KMS-11 (cell line): ENCODE results near the gene SSH3.
A peak's percentile ranks its signal among the peaks of the same experiment; 100 is the strongest.
"Not testable (repeated sequence)": the region's sequence is repeated elsewhere in the genome, so short reads cannot be mapped to it uniquely, and the experiment has no call there.

Experiments
- H2AFZ ChIP-seq: fragments of 200-600 bp; sonication (generic); 2 replicates; pipeline ENCODE4 v1.6.1; 2016; ENCODE audit warnings: antibody characterized with exemption, mixed run types, low read depth
- H3K27ac ChIP-seq: fragments of 200-600 bp; sonication (generic); 2 replicates; pipeline ENCODE4 v1.6.1; 2016; ENCODE audit warnings: mild to moderate bottlenecking, mixed run types
- H3K27me3 ChIP-seq: fragments of 200-600 bp; sonication (generic); 2 replicates; pipeline ENCODE4 v1.6.1; 2017; ENCODE audit warnings: mild to moderate bottlenecking, low read depth, mixed run types, moderate library complexity; ENCODE audit not compliant: insufficient read depth
- H3K36me3 ChIP-seq: fragments of 200-600 bp; sonication (generic); 2 replicates; pipeline ENCODE4 v1.6.1; 2017; ENCODE audit warnings: mild to moderate bottlenecking, mixed run types; ENCODE audit not compliant: insufficient read depth
- H3K4me1 ChIP-seq: fragments of 200-600 bp; sonication (generic); 2 replicates; pipeline ENCODE4 v1.6.1; 2016; ENCODE audit warnings: mild to moderate bottlenecking, low read depth, mixed run types; ENCODE audit not compliant: poor library complexity, severe bottlenecking
- H3K4me2 ChIP-seq: fragments of 200-600 bp; sonication (generic); 2 replicates; pipeline ENCODE4 v1.7.0; 2016; ENCODE audit warnings: mild to moderate bottlenecking, mixed run types
- H3K4me3 ChIP-seq: fragments of 200-600 bp; sonication (generic); IDR thresholded peaks from 2 replicates; pipeline ENCODE4 v1.6.1; 2017; ENCODE audit warnings: low read depth, low read length, mixed read lengths; ENCODE audit not compliant: insufficient read depth
- H3K79me2 ChIP-seq: fragments of 200-600 bp; sonication (generic); 2 replicates; pipeline ENCODE4 v1.6.1; 2016; ENCODE audit warnings: low read depth, mixed run types; ENCODE audit not compliant: insufficient read depth
- H3K9ac ChIP-seq: fragments of 200-600 bp; sonication (generic); 2 replicates; pipeline ENCODE4 v1.6.1; 2016; ENCODE audit warnings: mild to moderate bottlenecking, mixed run types
- H4K20me1 ChIP-seq: fragments of 200-600 bp; sonication (generic); 2 replicates; pipeline ENCODE4 v1.6.1; 2016; ENCODE audit warnings: mild to moderate bottlenecking, mixed run types; ENCODE audit not compliant: insufficient read depth
- TF ChIP-seq, protein P1 (sequence below): fragments of 200-600 bp; sonication (generic); conservative IDR thresholded peaks from 2 replicates; pipeline ENCODE4 v1.6.1; 2017; ENCODE audit warnings: low read depth, mild to moderate bottlenecking, antibody characterized with exemption, low read length, moderate library complexity, mixed read lengths

SSH3 gene

GRCh38 chr11:67317205-67317887 is 14.0 kb downstream of the SSH3 start:
- H3K36me3 ChIP-seq: no peaks in the 10 kb centered on the region
- no peak overlapping the region for H3K4me3 ChIP-seq
- peak overlapping the region; percentile 97 for H2AFZ ChIP-seq
- no peaks in the 10 kb centered on the region; the same call in 1 of the 2 replicates for H3K27me3 ChIP-seq
- H3K27ac ChIP-seq: peak overlapping the region; percentile 81
- TF ChIP-seq, protein P1, sequence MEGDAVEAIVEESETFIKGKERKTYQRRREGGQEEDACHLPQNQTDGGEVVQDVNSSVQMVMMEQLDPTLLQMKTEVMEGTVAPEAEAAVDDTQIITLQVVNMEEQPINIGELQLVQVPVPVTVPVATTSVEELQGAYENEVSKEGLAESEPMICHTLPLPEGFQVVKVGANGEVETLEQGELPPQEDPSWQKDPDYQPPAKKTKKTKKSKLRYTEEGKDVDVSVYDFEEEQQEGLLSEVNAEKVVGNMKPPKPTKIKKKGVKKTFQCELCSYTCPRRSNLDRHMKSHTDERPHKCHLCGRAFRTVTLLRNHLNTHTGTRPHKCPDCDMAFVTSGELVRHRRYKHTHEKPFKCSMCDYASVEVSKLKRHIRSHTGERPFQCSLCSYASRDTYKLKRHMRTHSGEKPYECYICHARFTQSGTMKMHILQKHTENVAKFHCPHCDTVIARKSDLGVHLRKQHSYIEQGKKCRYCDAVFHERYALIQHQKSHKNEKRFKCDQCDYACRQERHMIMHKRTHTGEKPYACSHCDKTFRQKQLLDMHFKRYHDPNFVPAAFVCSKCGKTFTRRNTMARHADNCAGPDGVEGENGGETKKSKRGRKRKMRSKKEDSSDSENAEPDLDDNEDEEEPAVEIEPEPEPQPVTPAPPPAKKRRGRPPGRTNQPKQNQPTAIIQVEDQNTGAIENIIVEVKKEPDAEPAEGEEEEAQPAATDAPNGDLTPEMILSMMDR: peak; percentile 83
- no peaks in the 10 kb centered on the region for H3K79me2 ChIP-seq
- peaks cover 21% of the 10 kb centered on the region for H3K4me1 ChIP-seq
- H3K4me2 ChIP-seq: peak overlapping the region; percentile 96
- H4K20me1 ChIP-seq: no peaks in the 10 kb centered on the region
- peak overlapping the region; percentile 60 for H3K9ac ChIP-seq

GRCh38 chr11:67317888-67318555 is 14.7 kb downstream of the SSH3 start:
- Histone ChIP-seq H3K4me2 (peak overlapping the region; percentile 87), H3K4me1 (peaks cover 21% of the 10 kb centered on the region), H3K27me3 (no peaks in the 10 kb centered on the region; the same call in 1 of the 2 replicates), H3K79me2 (no peaks in the 10 kb centered on the region), H3K9ac (peak overlapping the region; percentile 60; the same call in 1 of the 2 replicates), H4K20me1 (no peaks in the 10 kb centered on the region), H3K4me3 (no peak overlapping the region), H3K27ac (peak overlapping the region; percentile 81), H3K36me3 (no peaks in the 10 kb centered on the region), H2AFZ (peak overlapping the region; percentile 97)
- TF ChIP-seq, protein P1: no peak

DNA sequence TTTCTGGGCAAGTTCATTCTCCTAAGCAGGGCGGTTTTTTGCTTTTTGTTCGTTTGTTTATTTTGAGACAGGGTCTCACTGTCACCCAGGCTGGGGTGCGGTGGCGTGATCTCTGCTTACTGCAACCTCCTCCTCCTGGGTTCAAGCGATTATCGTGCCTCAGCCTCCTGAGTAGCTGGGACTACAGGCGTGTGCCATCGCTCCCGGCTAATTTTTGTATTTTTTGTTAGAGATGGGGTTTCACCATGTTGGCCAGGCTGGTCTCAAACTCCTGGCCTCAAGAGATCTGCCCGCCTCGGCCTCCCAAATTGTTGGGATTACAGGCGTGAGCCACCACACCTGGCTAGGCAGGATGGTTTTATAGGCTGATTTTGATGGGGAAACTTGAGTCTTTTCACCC is 15.5 kb downstream of the SSH3 start:
- H3K9ac ChIP-seq, H3K27ac ChIP-seq, H3K27me3 ChIP-seq, H3K36me3 ChIP-seq, H4K20me1 ChIP-seq, H3K79me2 ChIP-seq, H3K4me3 ChIP-seq, H2AFZ ChIP-seq: not testable (repeated sequence)
- Histone ChIP-seq H3K4me2 (peak overlapping the region; percentile 87), H3K4me1 (peaks cover 21% of the 10 kb centered on the region)

- no peaks in the 10 kb centered on the region for H4K20me1 ChIP-seq
- no peak overlapping the region for H2AFZ ChIP-seq
- H3K27me3 ChIP-seq: no peaks in the 10 kb centered on the region; the same call in 1 of the 2 replicates
- TF ChIP-seq, protein P1: no peak
- peaks cover 21% of the 10 kb centered on the region for H3K4me1 ChIP-seq
- H3K4me3 ChIP-seq: no peak overlapping the region
- H3K27ac ChIP-seq: no peak overlapping the region
- H3K36me3 ChIP-seq: no peaks in the 10 kb centered on the region
- H3K4me2 ChIP-seq: no peak overlapping the region
- H3K9ac ChIP-seq: no peak overlapping the region
- H3K79me2 ChIP-seq: no peaks in the 10 kb centered on the region
These were observed 16.7 kb downstream of the SSH3 start for GRCh38 chr11:67320011-67320410.

DNA sequence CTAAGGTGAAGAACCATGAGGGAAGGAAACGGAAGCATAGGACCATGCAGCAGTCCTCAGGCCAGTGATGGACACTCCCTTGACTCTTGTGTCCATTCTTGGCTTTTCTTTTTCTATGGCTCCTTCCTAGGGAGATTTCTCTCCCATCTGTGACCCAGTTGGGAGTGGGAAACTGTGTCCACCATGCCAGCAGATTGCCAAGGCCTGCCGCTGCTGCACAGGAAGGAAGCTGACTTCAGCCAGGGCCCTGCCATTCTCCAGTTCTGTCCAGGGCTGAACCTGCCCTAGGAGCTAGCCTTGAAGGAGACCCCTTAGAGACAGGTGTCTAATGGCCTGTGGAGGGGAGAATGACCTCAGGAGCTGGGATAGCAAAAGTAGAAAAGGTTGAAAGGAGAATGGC is 17.4 kb downstream of the SSH3 start:
- no peak overlapping the region for H3K4me3 ChIP-seq
- no peaks in the 10 kb centered on the region for H3K79me2 ChIP-seq
- no peaks in the 10 kb centered on the region for H4K20me1 ChIP-seq
- peaks cover 21% of the 10 kb centered on the region for H3K4me1 ChIP-seq
- H3K4me2 ChIP-seq: no peak overlapping the region
- no peaks in the 10 kb centered on the region; the same call in 1 of the 2 replicates for H3K27me3 ChIP-seq
- no peaks in the 10 kb centered on the region for H3K36me3 ChIP-seq
- TF ChIP-seq, protein P1: no peak
- H3K27ac ChIP-seq: no peak overlapping the region
- no peak overlapping the region for H3K9ac ChIP-seq
- no peak overlapping the region for H2AFZ ChIP-seq
